ENCODE data around the gene FAM107B. TPM values are rescaled to one million over a fixed set of nuclear protein-coding genes. Genes with fewer than 3 reads are reported as not detected.

The FAM107B gene
- total and polyA plus RNA-seq, 2 of the 8 experiments (the other 6 are each of a cell fraction or from before 2014, with no cell fraction given): 7.5 to 28.1 TPM

DNA sequence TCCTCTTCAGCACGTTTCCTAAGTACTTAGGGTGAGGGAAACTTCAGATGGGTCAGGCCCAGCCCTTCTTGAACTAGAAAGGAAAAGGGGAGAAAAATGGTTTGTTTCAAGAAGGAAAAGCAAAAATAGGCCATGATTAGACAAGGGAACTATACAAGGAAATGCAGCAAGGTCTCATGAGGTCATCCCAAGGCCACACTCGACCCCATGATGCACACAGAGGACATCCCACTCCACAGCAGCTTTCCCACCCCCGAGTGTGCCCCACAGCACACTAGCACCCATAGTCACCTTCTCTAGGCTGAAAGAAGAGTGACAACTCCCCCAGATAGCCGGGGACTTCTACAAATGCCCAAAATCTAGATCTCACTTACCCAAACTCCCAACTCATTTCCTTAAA lies 173.4 kb downstream of the FAM107B start:
- H3K4ac ChIP-seq (replicated peaks; ENCODE audit: insufficient read length, low read depth, low read length): no peak overlapping the region
- peaks cover 0 to 5% (median 0%) of the 10 kb centered on the region in 4 experiments; a peak in 1 of 8 replicates for H3K36me3 ChIP-seq (ENCODE audit: control insufficient read depth in 2 of 4, insufficient read depth in 4 of 4, low read length in 3 of 4)
- H3K23me2 ChIP-seq (ENCODE audit: low read depth, low read length): peaks cover 5% of the 10 kb centered on the region; the same call in 1 of the 2 replicates
- ChIA-PET CTCF (ENCODE audit: partially characterized antibody) (interaction anchor here (0.6 kb wide), 1 partner anchor 42 kb away, joined by 3 read pairs; no protein-coding TSS in a partner anchor), POLR2A (ENCODE audit: partially characterized antibody) (interaction anchor here (1.2 to 1.3 kb wide), 2 partner anchors 10 to 12 kb away, joined by 3 read pairs; no protein-coding TSS in a partner anchor)
- H2AK5ac ChIP-seq (ENCODE audit: low read depth, low read length): no peak overlapping the region
- peaks cover 0 to 3% (median 2%) of the 10 kb centered on the region in 4 experiments; a peak in 5 of 7 replicates for H3K4me1 ChIP-seq (replicated peaks in 1 of 4; ENCODE audit: control insufficient read depth in 3 of 4, insufficient read depth in 4 of 4, low read length in 3 of 4)
- H2BK120ac ChIP-seq (replicated peaks; ENCODE audit: low read depth, low read length): no peak overlapping the region
- H3K4me2 ChIP-seq (ENCODE audit: insufficient read depth in 1 of 2, low read depth in 2 of 2, low read length in 2 of 2): no peak overlapping the region; a peak in 1 of 4 replicates
- no peak overlapping the region for H3K14ac ChIP-seq (ENCODE audit: insufficient read length)
- no peak overlapping the region for H2BK12ac ChIP-seq (ENCODE audit: low read depth, low read length)
- peaks cover 6% of the 10 kb centered on the region for H3K79me1 ChIP-seq (ENCODE audit: low read depth, low read length)
- TF ChIP-seq FOSL1 (IDR thresholded peaks at IDR 0.05; ENCODE audit: insufficient read depth, low read depth, low read length): no peak
- TF ChIP-seq SIRT6 (IDR thresholded peaks at IDR 0.05; ENCODE audit: low read length): no peak
- no peak overlapping the region for H2BK20ac ChIP-seq (ENCODE audit: low read length)
- H4K91ac ChIP-seq (replicated peaks; ENCODE audit: insufficient read length, low read length): no peak overlapping the region
- H3K27me3 ChIP-seq (replicated peaks in 1 of 4; ENCODE audit: control insufficient read depth in 3 of 4, extremely low read depth in 1 of 4, insufficient read depth in 3 of 4, low read length in 3 of 4): peaks cover 0 to 7% (median 1%) of the 10 kb centered on the region in 4 experiments; a peak in 3 of 7 replicates
- peaks cover 0 to 39% of the 10 kb centered on the region in 2 experiments; a peak in 2 of 4 replicates for H3K79me2 ChIP-seq (ENCODE audit: control insufficient read depth in 1 of 2, insufficient read depth in 2 of 2, low read length in 2 of 2)
- H3K9me3 ChIP-seq (ENCODE audit: insufficient read depth in 2 of 2, low read depth in 1 of 2, low read length in 1 of 2): no peaks in the 10 kb centered on the region
- no peak overlapping the region for H4K8ac ChIP-seq (ENCODE audit: extremely low read depth, insufficient read depth, low read length)
- DNase-seq (ENCODE audit: low read depth in 1 of 2, low spot score in 2 of 2) (no peak), FAIRE-seq (no peak)
- WGBS, 2 experiments (ENCODE audit: extremely low coverage in 1 of 2, insufficient coverage in 1 of 2, insufficient read length in 1 of 2, insufficient replicate concordance in 2 of 2, low coverage in 1 of 2, low lambda C conversion rate in 2 of 2, missing lambda C conversion rate in 1 of 2): 88% methylated on average over 4 of the region's 4 CpGs; no CpG with 5 or more reads in 1 of the 2 experiments
- H4K5ac ChIP-seq (ENCODE audit: insufficient read length, low read depth, low read length): no peak overlapping the region
- no peak overlapping the region for H3K4me3 ChIP-seq (ENCODE audit: extremely low read depth in 1 of 4, insufficient read depth in 2 of 4, low read depth in 3 of 4, low read length in 4 of 4)
- no peak overlapping the region for H3K9ac ChIP-seq (replicated peaks in 1 of 4; ENCODE audit: extremely low read depth in 1 of 4, low read depth in 3 of 4, low read length in 3 of 4)
- peaks cover 2 to 7% of the 10 kb centered on the region in 2 experiments for H4K20me1 ChIP-seq (replicated peaks in 1 of 2; ENCODE audit: control insufficient read depth in 1 of 2, insufficient read depth in 2 of 2, low read length in 2 of 2)
- H2AFZ ChIP-seq (ENCODE audit: low read length): no peak overlapping the region
- H2BK15ac ChIP-seq (ENCODE audit: low read length): no peak overlapping the region
- H2BK5ac ChIP-seq (ENCODE audit: low read depth, low read length): no peak overlapping the region; the same call in 1 of the 2 replicates
- H3K23ac ChIP-seq (ENCODE audit: insufficient read length): no peak overlapping the region
- no peak overlapping the region for H3K18ac ChIP-seq (ENCODE audit: extremely low read depth, low read length)
- no peak overlapping the region for H3K27ac ChIP-seq (ENCODE audit: low read depth, low read length)
- no peak overlapping the region for H3K56ac ChIP-seq (replicated peaks; ENCODE audit: insufficient read length, low read depth, low read length)

All from H1 (cell line).